HG03521 (cell line): ENCODE data around the gene SH3RF3.

Source experiments
- ATAC-seq: cut with Tn5 transposase; IDR thresholded peaks from one replicate; pipeline ENCODE4 v1.9.1; 2021; ENCODE audit warnings: mild to moderate bottlenecking, moderate library complexity; ENCODE audit not compliant: unreplicated experiment

The SH3RF3 gene

DNA sequence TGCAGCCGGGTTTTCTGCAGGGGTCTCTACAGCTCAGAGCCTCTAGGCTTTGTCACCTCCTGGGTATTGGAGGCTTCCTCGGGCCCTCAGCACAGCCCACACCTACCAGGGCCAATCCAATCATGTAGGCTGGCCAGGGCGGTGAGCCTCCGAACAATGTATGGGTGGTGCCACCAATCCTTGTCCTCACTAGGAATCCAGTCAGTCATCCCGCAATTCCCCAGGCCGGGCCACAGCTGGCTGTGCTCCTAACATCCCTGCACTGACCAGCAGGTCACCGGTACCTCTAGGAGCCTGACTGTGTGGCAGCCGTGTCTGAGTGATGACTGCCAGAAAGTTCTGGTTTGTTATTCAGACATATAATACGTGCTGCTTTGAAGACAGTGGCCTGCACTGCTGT, 129.4 kb downstream of the SH3RF3 start:
- ATAC-seq: no peak

DNA sequence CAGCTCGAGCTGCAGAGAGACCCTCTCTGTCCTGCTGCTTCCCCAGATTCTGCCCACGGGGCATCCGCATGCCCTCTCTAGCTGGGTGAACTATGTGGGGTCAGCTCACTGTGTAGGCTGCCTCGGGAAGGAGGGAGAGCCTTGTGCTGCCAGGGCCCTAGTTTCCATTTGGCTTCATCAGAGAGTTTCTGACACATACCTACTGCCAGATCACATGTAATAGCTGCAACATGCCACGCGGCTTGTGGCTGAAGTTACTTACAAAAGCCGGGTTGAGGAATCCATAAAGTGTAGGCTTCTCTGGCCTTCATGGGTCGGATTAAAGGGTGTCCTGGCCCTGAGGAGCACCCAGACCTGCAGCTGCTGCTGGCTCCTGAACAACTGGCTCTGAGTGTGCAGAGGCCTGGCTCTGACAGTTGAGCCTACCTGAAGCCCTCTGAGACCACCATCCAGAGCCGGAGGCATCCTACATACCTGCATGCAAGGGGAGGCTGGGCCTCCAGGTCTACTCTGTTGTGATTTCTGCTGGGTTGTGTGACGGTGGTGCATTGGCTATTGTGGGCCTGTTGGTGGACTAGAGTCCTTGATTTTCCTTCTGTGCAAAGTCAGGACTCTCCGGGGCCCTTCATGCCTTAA, 130.0 kb downstream of the SH3RF3 start:
- no peak for ATAC-seq

DNA sequence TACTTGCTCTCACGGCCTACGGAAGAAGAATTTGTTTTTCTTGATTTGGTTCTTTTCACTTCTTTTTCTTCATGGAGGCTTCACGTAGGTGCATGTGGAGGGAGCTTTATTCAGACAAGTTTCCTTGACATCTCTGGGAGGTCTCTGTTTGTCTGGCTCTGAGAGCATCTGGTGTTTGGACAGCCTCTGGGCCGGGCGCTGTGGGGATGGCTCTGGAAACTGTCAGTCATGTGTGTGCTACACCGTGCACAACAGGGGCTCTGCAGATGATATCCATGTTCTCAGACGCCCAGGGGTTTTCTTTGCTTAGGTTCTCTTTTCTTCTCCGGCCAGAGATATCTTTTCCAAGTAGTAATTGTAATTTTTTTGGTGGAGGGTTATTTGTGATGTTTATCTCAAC, 130.7 kb downstream of the SH3RF3 start:
- no peak for ATAC-seq

DNA sequence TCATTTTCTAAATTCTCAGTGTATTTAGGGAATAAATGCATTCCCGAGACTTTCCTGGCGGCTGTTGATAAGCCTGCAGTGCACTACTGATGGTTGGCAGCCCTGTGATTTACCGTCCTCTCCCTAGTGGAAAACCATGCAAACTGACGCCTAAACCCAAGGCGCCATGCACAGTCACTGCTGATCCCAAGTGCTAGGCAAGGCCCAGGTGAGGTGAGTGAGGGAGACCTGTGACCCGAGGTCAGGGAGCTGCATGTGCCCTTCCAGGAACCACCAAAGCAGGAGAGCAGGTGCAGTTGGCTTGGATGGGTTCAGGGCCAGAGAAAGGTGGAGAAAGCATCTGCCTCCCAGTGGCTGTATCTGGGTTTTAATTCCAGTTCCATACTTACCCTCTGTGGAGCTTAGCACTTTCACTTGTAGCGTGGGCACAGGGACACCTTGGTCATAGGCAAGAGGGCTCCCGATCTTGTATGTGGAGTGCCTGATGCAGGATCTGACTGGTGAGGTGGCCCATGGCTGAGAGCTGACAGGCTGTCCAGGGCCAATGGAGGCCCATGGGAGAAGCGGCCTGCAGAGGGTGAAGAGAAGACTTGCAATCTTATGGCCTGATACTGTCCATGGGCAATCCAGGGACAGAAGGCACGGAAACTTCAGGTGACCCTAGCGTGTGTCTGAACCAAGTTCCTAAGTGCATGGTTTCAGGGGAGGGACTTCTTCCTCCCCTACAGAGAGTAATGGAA, 131.3 kb downstream of the SH3RF3 start:
- ATAC-seq: no peak

GRCh38 chr2:109260886-109261700, 132.1 kb downstream of the SH3RF3 start:
- no peak for ATAC-seq

GRCh38 chr2:109261906-109262631, 133.1 kb downstream of the SH3RF3 start:
- no peak for ATAC-seq

DNA sequence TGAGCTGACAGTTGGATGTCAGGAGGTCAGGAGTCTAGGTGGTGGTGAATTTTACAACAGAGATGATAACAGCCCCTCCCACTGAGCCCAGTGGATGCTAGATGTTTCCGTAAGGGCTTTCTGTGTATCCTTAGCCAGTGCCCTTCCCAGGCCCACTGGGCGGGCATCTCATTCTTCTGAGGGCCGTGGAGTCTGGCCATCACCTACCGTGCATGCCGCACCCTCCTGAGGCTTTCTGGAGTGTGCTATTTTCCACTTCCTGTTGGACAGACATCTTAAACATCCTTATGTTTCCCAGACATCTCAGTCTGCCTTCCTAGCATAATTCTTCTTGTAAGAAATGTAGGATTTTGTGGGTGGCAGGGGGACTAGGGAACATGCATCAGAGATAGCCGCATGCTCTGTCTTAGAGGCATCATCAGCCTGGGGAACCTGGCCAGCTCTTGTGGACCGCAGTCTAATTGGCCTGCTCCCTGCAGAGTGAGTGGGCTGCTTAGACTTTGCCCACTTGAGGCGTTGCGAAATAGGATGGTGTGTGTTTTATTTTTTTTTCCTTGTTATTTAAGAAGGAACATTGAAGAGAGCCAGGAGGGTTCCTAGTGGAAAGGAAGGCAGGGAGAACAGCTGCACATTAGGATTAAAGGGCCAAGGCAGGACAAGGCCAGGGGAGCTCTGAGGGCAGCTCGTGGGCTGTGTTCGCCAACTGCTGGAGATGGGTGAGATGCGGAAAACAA, 135.8 kb downstream of the SH3RF3 start:
- no peak for ATAC-seq

GRCh38 chr2:109265369-109265768, 136.4 kb downstream of the SH3RF3 start:
- ATAC-seq: no peak

DNA sequence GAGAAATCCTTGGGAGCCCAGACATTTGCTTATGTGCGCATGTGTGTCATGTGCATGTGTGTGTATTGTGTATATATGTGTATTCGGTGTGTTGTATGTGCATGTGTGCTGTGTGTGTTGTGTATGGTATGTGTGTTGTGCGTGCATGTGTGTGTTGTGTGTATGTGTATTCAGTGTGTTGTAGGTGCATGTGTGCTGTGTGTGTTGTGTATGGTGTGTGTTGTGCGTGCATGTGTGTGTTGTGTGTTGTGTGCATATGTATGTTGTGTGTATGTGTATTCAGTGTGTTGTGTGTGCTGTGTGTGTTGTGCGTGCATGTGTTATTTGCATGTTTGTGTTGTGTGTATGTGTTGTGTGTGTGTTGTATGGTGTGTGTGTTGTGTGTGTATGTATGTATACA, 136.9 kb downstream of the SH3RF3 start:
- no peak for ATAC-seq

GRCh38 chr2:109266496-109266895, 137.5 kb downstream of the SH3RF3 start:
- no peak for ATAC-seq

DNA sequence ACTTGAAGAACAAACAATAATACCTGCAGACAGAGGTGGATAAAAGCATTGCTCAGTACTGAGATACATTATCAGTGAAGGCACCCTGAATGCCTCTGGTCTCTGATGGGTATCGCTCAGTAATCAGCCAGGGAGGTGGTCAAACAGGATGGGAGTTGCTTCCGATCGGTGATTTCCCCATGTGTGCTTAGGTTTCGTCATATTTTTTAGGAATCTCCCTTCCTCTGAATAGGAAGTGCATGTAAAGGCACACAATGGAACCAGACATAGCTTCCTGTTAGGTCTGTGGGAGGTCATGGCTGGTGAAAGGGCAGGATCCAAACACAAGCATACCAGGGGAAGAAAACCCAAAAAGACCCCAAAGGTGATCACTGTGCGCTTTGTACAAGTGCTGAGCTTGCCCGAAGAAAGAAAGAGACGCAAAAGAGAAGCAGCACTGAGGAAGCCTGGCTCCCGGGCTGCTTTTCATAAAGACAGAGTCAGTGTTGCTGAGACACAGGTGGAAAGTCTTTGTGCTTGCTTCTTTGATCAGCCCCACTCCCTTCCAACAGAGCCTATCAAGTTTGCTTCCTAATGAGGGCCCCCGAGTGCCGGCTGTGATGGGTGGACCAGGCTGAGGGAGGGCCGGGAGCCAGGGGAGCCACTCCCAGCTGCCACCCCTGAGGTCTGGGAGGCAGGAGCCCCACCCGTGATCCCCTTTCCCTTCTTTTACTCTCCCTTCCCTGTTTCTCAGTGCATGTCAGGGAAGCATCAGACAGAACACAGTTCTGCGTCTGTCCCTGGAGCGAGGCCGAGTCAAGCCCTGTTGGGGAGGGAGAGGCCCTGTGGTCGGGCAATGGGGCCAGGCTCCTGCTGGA, 138.2 kb downstream of the SH3RF3 start:
- ATAC-seq: no peak

DNA sequence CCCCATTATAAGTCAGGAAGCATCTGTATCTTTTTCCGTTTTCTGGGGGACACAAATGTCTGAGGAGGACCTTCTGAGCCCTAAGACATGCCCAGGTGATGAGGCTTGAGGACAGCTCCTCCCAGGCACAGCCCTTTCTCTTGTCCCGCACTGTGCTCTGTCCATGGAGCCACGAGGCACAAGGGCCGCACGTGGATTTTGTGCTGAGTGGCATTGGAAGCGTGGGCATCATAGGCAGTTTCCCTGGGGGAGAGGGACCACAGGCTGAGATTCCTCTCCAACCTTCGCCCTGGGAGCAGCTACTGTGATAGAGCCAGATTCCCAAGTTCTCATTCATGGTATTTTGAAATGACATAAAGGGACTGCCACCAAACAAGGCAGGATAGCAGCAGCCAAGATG, 139.9 kb downstream of the SH3RF3 start:
- ATAC-seq: no peak

- no peak for ATAC-seq
Measured at GRCh38 chr2:109269706-109270504, 140.9 kb downstream of the SH3RF3 start.

DNA sequence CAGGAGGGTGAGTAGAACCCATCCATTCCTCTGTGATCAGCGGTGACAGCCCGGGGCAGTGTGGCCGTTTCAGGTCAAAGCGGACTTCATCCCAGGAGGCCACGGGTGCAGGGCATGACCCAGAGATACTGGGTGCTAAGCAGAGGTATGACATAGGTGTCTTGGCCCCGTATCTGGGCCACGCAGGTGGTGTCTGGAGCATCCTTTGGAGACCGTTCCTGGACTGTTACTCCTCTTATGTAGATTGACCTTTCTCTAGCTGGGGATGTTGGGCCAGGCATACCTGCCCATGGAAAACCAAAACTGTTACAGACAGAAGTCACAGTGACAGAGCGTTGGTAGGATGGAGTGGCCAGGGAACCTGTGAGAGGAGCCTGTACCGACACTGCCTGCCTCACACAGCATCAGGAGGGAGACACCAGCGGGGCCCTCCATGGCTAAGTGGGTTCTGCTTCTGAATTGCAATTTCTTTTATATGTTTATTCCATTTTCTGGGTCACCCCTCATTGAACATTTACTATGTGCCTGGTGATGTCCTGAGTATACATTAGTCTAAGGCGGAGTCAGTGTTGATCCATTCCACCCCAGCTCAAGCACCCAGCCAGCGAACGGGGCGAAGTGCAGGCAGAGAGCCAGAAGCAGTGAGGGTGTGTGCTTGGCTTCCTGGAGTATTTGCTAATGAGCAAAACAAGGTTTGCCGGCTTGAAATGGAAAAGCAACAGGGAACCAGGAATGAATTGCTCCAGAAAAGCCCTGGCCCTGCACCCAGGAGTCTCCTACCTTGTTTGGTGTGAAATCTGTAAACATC, 141.7 kb downstream of the SH3RF3 start:
- ATAC-seq: no peak

DNA sequence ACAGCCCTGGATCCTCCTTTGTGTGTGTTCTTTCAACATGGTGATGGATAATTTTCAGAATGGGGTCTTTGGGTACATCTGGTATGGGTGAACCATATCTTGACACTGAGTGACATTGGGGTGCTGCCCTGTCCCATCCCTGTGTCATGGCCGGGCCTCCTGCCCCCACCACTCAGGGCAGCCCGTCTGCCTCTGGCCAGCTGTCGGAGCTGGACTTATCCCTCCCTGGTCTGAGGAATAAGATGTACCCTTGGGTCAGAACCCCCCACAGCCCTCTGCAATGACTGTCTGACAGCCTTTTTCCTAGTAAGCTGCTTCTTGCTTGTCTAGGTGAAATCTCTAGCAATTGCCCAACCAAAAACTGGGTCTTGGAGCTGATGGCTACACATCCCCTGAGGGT, 142.9 kb downstream of the SH3RF3 start:
- no peak for ATAC-seq

GRCh38 chr2:109272461-109272860, 143.5 kb downstream of the SH3RF3 start:
- no peak for ATAC-seq

GRCh38 chr2:109275120-109276012, 146.4 kb downstream of the SH3RF3 start:
- no peak for ATAC-seq
